COLO668 (cell line): ENCODE results near the gene MLIP.

Experiments
- DNase-seq: peaks from one replicate; lab custom pipeline; 2025; ENCODE audit not compliant: unreplicated experiment; lab: John Stamatoyannopoulos, UW

MLIP gene

DNA sequence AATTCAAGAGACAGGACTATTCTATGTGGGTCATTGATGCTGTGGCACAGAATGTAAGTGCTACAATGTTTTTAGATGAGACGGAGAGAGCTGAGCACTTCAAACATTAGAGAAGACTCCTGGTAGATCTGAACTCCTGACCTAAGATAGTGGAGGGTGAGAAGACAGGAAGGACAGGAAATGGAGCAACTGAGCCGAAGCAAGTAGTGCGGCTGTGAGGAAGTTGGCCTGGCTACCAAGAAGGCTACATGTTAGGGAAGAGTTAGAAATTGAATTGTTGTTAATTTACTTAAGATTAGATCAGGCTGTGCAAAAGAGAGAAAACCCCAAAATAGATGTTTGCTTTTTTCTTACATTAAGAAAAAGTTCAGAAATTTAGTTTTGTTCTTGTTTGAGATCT lies 14.4 kb upstream of the MLIP start:
- no peak for DNase-seq

DNA sequence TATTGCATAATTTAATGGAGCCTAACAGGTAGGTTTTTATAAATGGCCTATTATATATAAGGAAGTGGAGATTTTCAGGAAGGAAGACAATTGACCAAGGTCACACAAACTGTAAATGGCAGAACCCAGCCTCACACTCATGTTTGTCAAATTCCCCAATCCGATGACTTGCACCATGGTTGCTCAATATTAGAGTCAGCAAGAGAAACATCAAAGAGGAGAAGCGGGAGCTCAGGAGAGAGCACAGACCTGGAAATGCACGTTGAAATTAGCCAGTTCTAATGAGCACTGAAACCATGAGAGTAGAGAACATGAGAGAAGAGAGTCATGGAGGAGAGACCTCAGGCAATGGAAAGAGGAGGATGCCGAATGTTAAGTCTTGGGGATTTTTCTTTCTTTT lies 13.5 kb upstream of the MLIP start:
- DNase-seq: no peak

- no peak for DNase-seq
Observed at GRCh38 chr6:54098450-54099044, 12.7 kb upstream of the MLIP start.

GRCh38 chr6:54099225-54099624 lies 12.0 kb upstream of the MLIP start:
- no peak for DNase-seq

- no peak for DNase-seq
Observed at GRCh38 chr6:54100411-54101006, 10.7 kb upstream of the MLIP start.

GRCh38 chr6:54102238-54102637 lies 9.0 kb upstream of the MLIP start:
- DNase-seq: no peak

DNA sequence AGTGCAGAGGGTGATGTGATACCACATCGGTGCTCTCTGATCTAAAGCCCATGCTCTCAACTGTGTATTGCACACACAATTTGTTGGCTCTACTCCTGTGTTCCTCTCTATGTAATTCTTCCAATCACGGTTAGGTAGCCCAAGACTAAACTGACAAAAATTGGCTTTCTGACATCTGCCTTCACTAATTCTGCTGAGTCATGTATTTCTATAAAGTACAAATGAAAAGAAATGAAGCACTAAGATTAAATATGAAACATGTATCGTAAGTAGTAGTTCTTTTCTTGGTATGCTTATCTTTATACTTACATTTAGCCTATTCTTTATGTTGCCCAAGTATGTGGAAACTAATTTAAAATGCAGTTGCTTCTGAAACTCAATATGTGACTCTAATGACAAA lies 7.7 kb upstream of the MLIP start:
- no peak for DNase-seq

GRCh38 chr6:54106727-54107126 lies 4.5 kb upstream of the MLIP start:
- no peak for DNase-seq

- DNase-seq: no peak
Observed at GRCh38 chr6:54107470-54108090, 3.7 kb upstream of the MLIP start.

GRCh38 chr6:54108271-54108670 lies 3.0 kb upstream of the MLIP start:
- DNase-seq: no peak

- DNase-seq: no peak
Observed at GRCh38 chr6:54109586-54109985, 1.7 kb upstream of the MLIP start.

DNA sequence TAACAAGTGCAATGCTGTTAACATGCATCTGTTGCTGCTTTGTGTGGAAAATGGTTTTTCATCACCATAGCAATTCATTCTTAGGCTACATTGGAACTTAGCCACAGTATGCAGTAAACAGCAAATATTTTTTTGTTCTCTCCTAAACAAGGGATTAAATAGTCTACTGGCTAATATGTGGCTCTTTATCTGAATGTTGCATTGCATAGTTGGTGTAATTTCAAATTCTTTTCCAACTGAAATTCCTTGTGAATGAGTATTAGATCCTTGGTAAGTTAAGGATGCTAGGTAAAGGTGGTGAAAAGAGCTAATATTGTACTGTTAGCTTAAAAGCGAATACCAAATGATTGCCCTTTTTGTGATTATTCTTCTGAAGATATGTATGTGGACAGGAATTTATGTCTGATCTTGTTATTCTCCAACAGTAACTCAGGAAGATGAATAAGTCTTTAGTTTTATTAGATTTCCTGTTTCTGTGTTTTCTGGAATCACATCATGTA lies 958 bp downstream of the MLIP start:
- no peak for DNase-seq

GRCh38 chr6:54114991-54115390 lies 3.7 kb downstream of the MLIP start:
- no peak for DNase-seq

DNA sequence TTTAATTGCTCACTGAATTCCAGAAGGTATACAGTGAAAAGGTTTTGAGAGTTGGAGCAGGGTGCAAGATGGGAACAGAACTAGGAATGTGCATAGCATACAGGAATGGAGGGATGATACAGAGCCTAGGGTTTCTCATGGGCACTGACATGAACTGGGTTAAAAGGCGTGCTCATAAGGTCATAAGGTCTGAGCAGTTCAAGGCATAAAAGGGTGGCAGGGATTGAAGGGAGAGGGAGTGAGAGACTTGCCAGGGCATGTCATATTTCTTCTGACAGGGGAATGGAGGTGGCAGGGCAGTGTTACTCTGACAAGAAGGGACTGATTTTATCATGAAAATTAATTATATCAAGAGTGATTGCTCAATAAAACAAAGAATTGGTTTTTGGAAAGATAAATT lies 4.7 kb downstream of the MLIP start:
- DNase-seq: no peak

- DNase-seq: no peak
Observed at GRCh38 chr6:54118117-54118516, 6.9 kb downstream of the MLIP start.

DNA sequence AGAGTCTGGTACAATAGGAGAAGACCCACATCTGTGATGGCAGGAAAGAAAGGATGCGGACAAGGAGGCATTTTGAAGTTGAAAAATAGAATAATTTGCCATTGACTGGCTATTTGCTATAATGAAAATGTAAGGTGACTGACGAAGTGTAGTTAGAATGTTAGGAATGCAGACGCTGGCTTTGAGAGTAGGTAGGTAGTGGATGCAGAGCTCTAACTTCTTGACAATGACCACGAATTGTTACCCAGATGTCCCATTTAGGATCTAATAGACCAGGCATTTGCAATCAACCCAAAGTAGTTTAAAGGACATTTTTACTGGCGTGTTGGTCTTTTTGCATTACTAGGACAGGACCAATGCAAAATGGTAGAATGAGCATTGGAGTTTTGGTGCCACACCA lies 14.2 kb downstream of the MLIP start:
- no peak for DNase-seq

- no peak for DNase-seq
Observed at GRCh38 chr6:54130179-54130578, 18.9 kb downstream of the MLIP start.

DNA sequence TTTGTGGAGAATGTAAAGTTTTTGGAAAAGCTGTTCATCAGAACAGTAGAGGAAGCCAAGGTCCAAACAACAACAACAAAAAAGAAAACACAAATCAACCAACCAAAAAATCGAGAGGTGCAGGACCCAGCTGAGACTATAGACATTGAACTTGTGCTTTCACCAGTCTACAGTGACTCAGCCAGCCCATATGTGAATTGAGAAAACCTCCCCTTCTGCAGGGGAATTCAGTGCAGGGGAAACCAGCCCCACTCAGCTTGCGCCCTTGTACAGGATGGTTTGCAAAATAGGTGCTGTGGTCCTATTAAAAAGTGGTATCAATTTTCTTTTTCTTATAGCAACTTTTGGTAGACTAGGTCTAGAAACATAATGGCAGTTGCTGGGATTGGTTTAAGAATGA lies 21.3 kb downstream of the MLIP start:
- DNase-seq: no peak

DNA sequence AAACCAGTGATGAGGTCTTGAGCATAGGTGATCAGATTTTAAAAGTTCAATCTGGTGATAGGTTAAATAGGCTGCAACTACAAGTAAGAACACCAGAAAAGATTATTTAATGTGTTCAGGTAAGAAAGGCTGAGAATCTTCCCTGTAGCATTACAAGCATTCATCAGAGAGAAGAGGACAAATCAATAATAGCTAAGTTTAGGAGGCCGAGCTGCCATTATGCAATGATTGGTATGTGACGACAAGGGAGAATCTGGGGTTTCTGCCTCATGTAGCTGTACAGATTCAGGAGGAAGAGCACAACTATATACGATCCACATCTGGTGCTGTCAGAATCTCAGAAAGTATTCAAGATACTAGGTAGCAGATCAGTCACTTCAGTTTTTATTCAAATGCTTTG lies 21.9 kb downstream of the MLIP start:
- DNase-seq: no peak

DNA sequence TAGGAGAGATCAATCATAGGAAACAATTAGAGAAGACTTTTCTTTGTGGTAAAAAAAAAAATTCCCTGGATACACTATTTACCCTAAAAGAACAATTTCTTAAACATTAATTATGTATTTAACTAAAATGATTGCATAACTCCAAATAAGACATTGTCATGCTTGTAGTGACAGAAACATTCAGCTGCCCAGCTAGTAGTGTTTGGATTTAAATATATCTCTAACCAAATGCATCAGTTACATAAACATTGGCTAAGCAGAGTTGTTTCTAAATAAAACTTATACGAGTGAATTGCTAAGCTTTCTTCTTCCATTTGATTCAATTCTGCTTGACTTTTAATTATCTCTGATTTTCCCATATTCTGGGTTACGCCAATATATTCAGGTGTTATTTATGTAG lies 23.7 kb downstream of the MLIP start:
- no peak for DNase-seq

GRCh38 chr6:54135665-54136369 lies 24.6 kb downstream of the MLIP start:
- DNase-seq: no peak

DNA sequence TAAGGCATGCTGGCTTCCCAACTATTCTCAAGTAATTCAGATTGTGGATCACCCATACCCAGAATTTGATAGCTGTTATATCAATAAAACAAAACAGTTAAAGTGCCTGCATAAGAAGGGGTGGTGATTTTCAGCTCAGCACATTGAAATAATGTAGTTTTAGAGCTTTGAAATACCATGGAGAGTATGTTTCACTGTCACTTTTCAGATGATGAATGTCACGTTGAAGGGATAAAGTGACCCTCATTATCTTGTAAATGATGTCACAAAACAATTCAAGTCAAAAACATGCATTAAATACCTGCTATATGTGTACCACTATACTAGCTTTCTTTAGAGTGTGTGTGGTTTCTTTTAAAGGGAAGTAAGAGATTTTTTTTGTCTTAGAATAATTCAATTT lies 27.6 kb downstream of the MLIP start:
- DNase-seq: no peak
